IMR-90 (cell line): ENCODE data around the gene NSUN4. TPM values are rescaled to one million over a fixed set of nuclear protein-coding genes. Genes with fewer than 3 reads are reported as not detected.

ENCODE experiments used
- ATAC-seq: fragments of 200-7000 bp; cut with Tn5 transposase; 2 replicates; pipeline ENCODE4 v1.9.1; 2020; ENCODE audit warnings: low read depth, mild to moderate bottlenecking, moderate library complexity
- BruUV-seq: library from RNA; stranded (reverse); fragments of 400-500 nt; replicated peaks from 2 replicates; lab custom pipeline; 2021; lab: Mats Ljungman, UMichigan
- CTCF ChIA-PET: fragments of 300-600 bp; formaldehyde crosslinking; extraction: SDS; loops from one replicate; lab custom pipeline; 2021; ENCODE audit warnings: antibody characterized with exemption; lab: Yijun Ruan, JAX
- POLR2A ChIA-PET: fragments of 300-600 bp; sonication (Branson Sonifier 250); formaldehyde crosslinking; loops from one replicate; lab custom pipeline; 2022; ENCODE audit warnings: antibody characterized with exemption; ENCODE audit not compliant: unreplicated experiment; lab: Charles Lee
- DNase-seq: peaks from one replicate; pipeline ENCODE4 v3.0.0; 2013
- H2AFZ ChIP-seq: replicated peaks from 2 replicates; pipeline ENCODE3; 2013; ENCODE audit warnings: low read length, mild to moderate bottlenecking; ENCODE audit not compliant: poor library complexity
- H2AK5ac ChIP-seq: 2 replicates; pipeline ENCODE4 v1.6.1; 2013; ENCODE audit warnings: low read depth, low read length, inconsistent platforms
- H2AK9ac ChIP-seq: replicated peaks from 2 replicates; pipeline ENCODE3; 2013; ENCODE audit warnings: mild to moderate bottlenecking, low read depth, low read length, moderate library complexity; ENCODE audit not compliant: poor library complexity
- H2BK120ac ChIP-seq: 2 replicates; pipeline ENCODE4 v1.6.1; 2013; ENCODE audit warnings: low read depth, low read length, inconsistent platforms
- H2BK15ac ChIP-seq: 3 replicates; pipeline ENCODE4 v1.6.1; 2013; ENCODE audit warnings: low read depth, low read length, inconsistent platforms
- H2BK20ac ChIP-seq: 2 replicates; pipeline ENCODE4 v1.6.1; 2013; ENCODE audit warnings: low read depth, mild to moderate bottlenecking, inconsistent platforms, low read length, moderate library complexity
- H2BK5ac ChIP-seq: 2 replicates; pipeline ENCODE4 v1.6.1; 2013; ENCODE audit warnings: mild to moderate bottlenecking, low read depth, low read length, inconsistent platforms; ENCODE audit not compliant: poor library complexity, severe bottlenecking
- H3K14ac ChIP-seq: replicated peaks from 2 replicates; pipeline ENCODE4 v1.6.1; 2013; ENCODE audit warnings: low read depth, low read length, inconsistent platforms
- H3K18ac ChIP-seq: 2 replicates; pipeline ENCODE4 v1.6.1; 2013; ENCODE audit warnings: low read depth, low read length, control low read depth
- H3K23ac ChIP-seq: 2 replicates; pipeline ENCODE4 v1.6.1; 2013; ENCODE audit warnings: low read depth, low read length, inconsistent platforms
- H3K27ac ChIP-seq: 2 replicates; pipeline ENCODE4 v1.5.1; 2013; ENCODE audit warnings: mild to moderate bottlenecking, control low read depth, low read length; ENCODE audit not compliant: insufficient read depth
- H3K27me3 ChIP-seq: 2 replicates; pipeline ENCODE4 v1.6.1; 2013; ENCODE audit warnings: low read length; ENCODE audit not compliant: control insufficient read depth, insufficient read depth
- H3K36me3 ChIP-seq: 2 replicates; pipeline ENCODE4 v1.6.1; 2013; ENCODE audit warnings: low read length, mixed read lengths; ENCODE audit not compliant: control insufficient read depth, insufficient read depth
- H3K4ac ChIP-seq: 2 replicates; pipeline ENCODE4 v1.6.1; 2013; ENCODE audit warnings: low read depth, low read length, inconsistent platforms
- H3K4me1 ChIP-seq: 2 replicates; pipeline ENCODE4 v1.6.1; 2013; ENCODE audit warnings: low read length, mixed read lengths; ENCODE audit not compliant: control insufficient read depth, insufficient read depth
- H3K4me2 ChIP-seq: 2 replicates; pipeline ENCODE4 v1.6.1; 2013; ENCODE audit warnings: low read depth, mild to moderate bottlenecking, control low read depth, low read length, moderate library complexity
- H3K4me3 ChIP-seq: 2 replicates; pipeline ENCODE4 v1.5.1; 2013; ENCODE audit warnings: low read depth, mild to moderate bottlenecking, control low read depth, low read length, moderate library complexity; ENCODE audit not compliant: insufficient read depth
- H3K56ac ChIP-seq: 2 replicates; pipeline ENCODE4 v1.6.1; 2013; ENCODE audit warnings: low read length, inconsistent platforms; ENCODE audit not compliant: insufficient read depth; ENCODE audit errors: extremely low read depth
- H3K79me1 ChIP-seq, 2 experiments: 2 replicates each; pipeline ENCODE4 v1.6.1; 2013; ENCODE audit warnings: low read length in 2 of 2, inconsistent platforms in 1 of 2, low read depth in 1 of 2
- H3K9ac ChIP-seq: 2 replicates; pipeline ENCODE4 v1.6.1; 2013; ENCODE audit warnings: low read depth, low read length, control low read depth
- H3K9me1 ChIP-seq: 2 replicates; pipeline ENCODE4 v1.6.1; 2013; ENCODE audit warnings: low read length, inconsistent platforms; ENCODE audit not compliant: insufficient read depth
- H3K9me3 ChIP-seq: 2 replicates; pipeline ENCODE4 v1.6.1; 2013; ENCODE audit warnings: low read length; ENCODE audit not compliant: control insufficient read depth, insufficient read depth
- H4K20me1 ChIP-seq: 2 replicates; pipeline ENCODE4 v1.6.1; 2013; ENCODE audit warnings: low read length, inconsistent platforms; ENCODE audit not compliant: insufficient read depth
- H4K5ac ChIP-seq: 2 replicates; pipeline ENCODE4 v1.6.1; 2013; ENCODE audit warnings: mild to moderate bottlenecking, low read depth, low read length, control low read depth
- H4K8ac ChIP-seq, 2 experiments: 2 replicates each; pipeline ENCODE4 v1.6.1; 2013; ENCODE audit warnings: low read depth in 2 of 2, low read length in 2 of 2, control low read depth in 1 of 2, inconsistent platforms in 1 of 2
- H4K91ac ChIP-seq: 2 replicates; pipeline ENCODE4 v1.6.1; 2013; ENCODE audit warnings: low read depth, low read length, inconsistent platforms; ENCODE audit not compliant: insufficient read depth
- POLR2A ChIP-seq: IDR thresholded peaks from 2 replicates; pipeline ENCODE4 v1.6.1; 2012; ENCODE audit warnings: mild to moderate bottlenecking, low read depth, low read length
- WGBS, 2 experiments: methylation state at CpG; one replicate each; pipeline versions ENCODE4 v1.1.5 to v1.1.7; 2013; ENCODE audit warnings: missing lambda C conversion rate in 2 of 2; ENCODE audit not compliant: insufficient read length in 1 of 2; ENCODE audit errors: extremely low coverage in 2 of 2; 5-methylcytosine and 5-hydroxymethylcytosine counted together
- dilution Hi-C: fragments of 300-500 bp; cut with HindIII; formaldehyde crosslinking; loops from one replicate; pipeline ENCODE4 v1.14.3; 2018; ENCODE audit warnings: low sequenced_read_pairs; ENCODE audit not compliant: unreplicated experiment
- in situ Hi-C: fragments of 300-500 bp; cut with MboI; formaldehyde crosslinking; loops from 3 replicates; pipeline ENCODE4 v1.14.3; 2019; ENCODE audit warnings: low sequenced_read_pairs, inconsistent platforms, mixed read lengths
- intact Hi-C: fragments of 100-400 bp; cut with micrococcal nuclease; formaldehyde crosslinking; loops from 2 replicates; pipeline ENCODE4 v1.10.0; 2022
- polyA plus RNA-seq, 3 experiments: library from polyadenylated mRNA; depleted of rRNA; stranded (reverse); fragments of >200 nt; gene quantifications; 2 replicates each; pipeline ENCODE4 v1.2.3, GENCODE V29; 2012; ENCODE audit warnings: low replicate concordance in 1 of 3
- total RNA-seq: library from RNA; depleted of rRNA; stranded (reverse); fragments of >200 nt; gene quantifications from 2 replicates; pipeline ENCODE4 v1.2.3, GENCODE V29; 2012
- TF ChIP-seq, protein P1 (sequence below): fragments of 150-350 bp; IDR thresholded peaks from 2 replicates; pipeline ENCODE4 v1.6.1; 2016; ENCODE audit warnings: low read depth, mild to moderate bottlenecking, low read length, moderate library complexity, borderline replicate concordance

Gene NSUN4
- total and polyA plus RNA-seq, 2 of the 4 experiments (the other 2 are of a cell fraction): 10.9 to 13.0 TPM

DNA sequence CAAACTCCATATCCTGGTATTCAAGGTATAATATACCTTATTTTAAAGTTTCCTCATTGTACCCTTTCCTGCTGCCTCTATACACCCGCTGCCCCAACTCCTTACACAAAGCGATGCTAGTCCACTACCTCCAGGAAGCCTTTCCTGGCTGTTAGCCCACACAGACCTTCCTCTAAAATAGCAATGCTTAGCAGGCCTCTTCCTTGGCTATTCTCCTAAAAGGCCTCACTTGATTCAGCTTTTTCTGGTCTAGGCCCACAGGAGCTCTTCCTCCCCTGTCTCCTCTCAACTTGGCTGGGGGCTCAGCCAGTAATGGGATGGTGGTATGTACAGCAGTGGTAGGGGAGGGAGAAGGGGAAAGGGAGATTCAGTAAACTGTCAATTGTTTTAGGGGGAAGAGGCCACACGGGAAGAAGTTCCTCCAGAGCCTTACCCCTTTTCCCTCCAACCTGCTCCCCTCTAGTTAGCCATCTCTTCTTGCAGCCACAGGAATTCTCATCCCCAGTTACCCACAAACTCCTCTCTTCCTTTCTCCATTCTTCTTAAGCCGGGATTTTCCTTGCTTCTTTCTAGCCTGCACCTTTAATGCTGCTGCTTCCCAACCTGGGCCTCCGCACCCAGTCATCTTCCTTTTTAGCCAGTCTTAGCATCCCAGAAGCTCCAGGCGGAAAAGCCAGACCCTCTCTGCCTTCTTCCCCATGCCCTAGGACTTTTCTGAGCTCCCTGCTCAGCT is 39.8 kb upstream of the NSUN4 start:
- Histone ChIP-seq H3K4ac (peak overlapping the region; percentile 86), H3K9me3 (no peaks in the 10 kb centered on the region), H2AK5ac (peak overlapping the region; percentile 85), H2AK9ac (peak overlapping the region; percentile 97), H3K4me2 (peak overlapping the region; percentile 83), H3K27ac (peak overlapping the region; percentile 100), H3K9ac (peak overlapping the region; percentile 100), H3K23ac (peak overlapping the region; percentile 93), H3K4me1 (peaks cover 5% of the 10 kb centered on the region), H3K79me1 (peaks cover 16 to 48% of the 10 kb centered on the region in 2 experiments), H2AFZ (peak overlapping the region; percentile 84), H3K27me3 (no peaks in the 10 kb centered on the region), H3K56ac (peak overlapping the region; percentile 77), H4K8ac (peak overlapping the region; percentile 64 to 93), H3K14ac (peak overlapping the region; percentile 79), H2BK120ac (no peak overlapping the region), H3K9me1 (peaks cover 15% of the 10 kb centered on the region), H2BK5ac (peak overlapping the region; percentile 94), H3K4me3 (peak overlapping the region; percentile 97), H3K36me3 (peaks cover 12% of the 10 kb centered on the region), H4K20me1 (peaks cover 29% of the 10 kb centered on the region), H2BK20ac (no peak overlapping the region), H4K5ac (peak overlapping the region; percentile 90), H4K91ac (peak overlapping the region; percentile 60), H3K18ac (no peak overlapping the region), H2BK15ac (no peak overlapping the region)
- no TSS peak for BruUV-seq
- CTCF ChIA-PET: interaction anchor here (0.6 to 1.4 kb wide), 2 partner anchors 10 to 56 kb away, joined by 3 read pairs; no protein-coding TSS in a partner anchor
- WGBS, 2 experiments: 21% methylated on average over 3 of the region's 6 CpGs; no CpG with 5 or more reads in 1 of the 2 experiments
- POLR2A ChIA-PET: interaction anchor here (0.9 kb wide), 1 partner anchor 54 kb away, joined by 4 read pairs; the partner anchor contains the start of gene RAD54L
- DNase-seq (peak; percentile 41), ATAC-seq (no peak)
- TF ChIP-seq, protein P1, sequence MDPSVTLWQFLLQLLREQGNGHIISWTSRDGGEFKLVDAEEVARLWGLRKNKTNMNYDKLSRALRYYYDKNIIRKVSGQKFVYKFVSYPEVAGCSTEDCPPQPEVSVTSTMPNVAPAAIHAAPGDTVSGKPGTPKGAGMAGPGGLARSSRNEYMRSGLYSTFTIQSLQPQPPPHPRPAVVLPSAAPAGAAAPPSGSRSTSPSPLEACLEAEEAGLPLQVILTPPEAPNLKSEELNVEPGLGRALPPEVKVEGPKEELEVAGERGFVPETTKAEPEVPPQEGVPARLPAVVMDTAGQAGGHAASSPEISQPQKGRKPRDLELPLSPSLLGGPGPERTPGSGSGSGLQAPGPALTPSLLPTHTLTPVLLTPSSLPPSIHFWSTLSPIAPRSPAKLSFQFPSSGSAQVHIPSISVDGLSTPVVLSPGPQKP: no peak
- TF ChIP-seq POLR2A: 0 out of 2 replicates have a peak, but pooled peaks have one; percentile 10
- in situ Hi-C loops (no loop called here), dilution Hi-C loops (no loop called here), intact Hi-C loops (no loop called here)
